Parathyroid adenoma (tissue), 2 donors: ENCODE measurements around the gene CUZD1.

Experiments
- H2AFZ ChIP-seq: fragments of 300-600 bp; sonication (generic); one replicate; pipeline ENCODE4 v1.7.0; 2017; ENCODE audit warnings: antibody characterized with exemption, mild to moderate bottlenecking
- H3K27ac ChIP-seq: fragments of 300-600 bp; sonication (generic); one replicate; pipeline ENCODE4 v1.7.0; 2017
- H3K27me3 ChIP-seq: fragments of 300-600 bp; sonication (generic); one replicate; pipeline ENCODE4 v1.7.0; 2017; ENCODE audit warnings: low read length; ENCODE audit not compliant: control insufficient read depth, insufficient read depth
- H3K36me3 ChIP-seq: fragments of 300-600 bp; sonication (generic); one replicate; pipeline ENCODE4 v1.7.0; 2017; ENCODE audit warnings: low read length; ENCODE audit not compliant: control insufficient read depth, insufficient read depth
- H3K4me1 ChIP-seq: fragments of 300-600 bp; sonication (generic); one replicate; pipeline ENCODE4 v1.7.0; 2017; ENCODE audit warnings: control low read depth
- H3K4me2 ChIP-seq: fragments of 300-600 bp; sonication (generic); one replicate; pipeline ENCODE4 v1.7.0; 2017; ENCODE audit warnings: low read length
- H3K4me3 ChIP-seq: fragments of 300-600 bp; sonication (generic); one replicate; pipeline ENCODE4 v1.7.0; 2017; ENCODE audit warnings: low read depth, low read length
- H3K79me2 ChIP-seq: fragments of 300-600 bp; sonication (generic); one replicate; pipeline ENCODE4 v1.7.0; 2017; ENCODE audit warnings: control low read depth
- H3K9ac ChIP-seq: fragments of 300-600 bp; sonication (generic); one replicate; pipeline ENCODE4 v1.7.0; 2017; ENCODE audit warnings: mild to moderate bottlenecking
- H3K9me3 ChIP-seq: fragments of 300-600 bp; sonication (generic); one replicate; pipeline ENCODE4 v1.7.0; 2017; ENCODE audit warnings: low read length; ENCODE audit not compliant: control insufficient read depth
- CTCF ChIP-seq: fragments of 300-600 bp; sonication (generic); IDR thresholded peaks from one replicate; pipeline ENCODE4 v1.7.0; 2017; ENCODE audit warnings: antibody characterized with exemption, mild to moderate bottlenecking
- donor health status: primary hyperparathyroidism.

Gene CUZD1

DNA sequence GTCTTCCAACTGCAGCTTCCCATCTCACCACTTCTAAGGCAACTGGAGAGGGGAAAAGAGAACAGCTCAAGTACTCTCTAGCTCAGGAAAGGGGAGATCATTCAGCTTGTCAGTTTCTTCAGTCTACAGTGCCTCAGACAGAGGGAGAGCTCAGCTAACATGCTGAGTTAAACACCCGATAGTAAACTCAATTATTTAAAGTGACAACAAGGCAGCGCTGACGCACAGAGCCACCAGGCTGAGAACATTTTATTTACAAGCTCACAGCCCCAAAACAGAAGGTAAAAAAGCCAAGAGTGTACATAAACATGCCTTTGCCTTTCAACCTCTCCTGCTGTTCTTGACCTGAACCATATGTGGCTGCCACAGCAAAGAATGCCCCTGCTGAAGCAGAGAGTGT lies 10.1 kb upstream of the CUZD1 start:
- Histone ChIP-seq H3K4me2 (no peak overlapping the region), H3K36me3 (no peaks in the 10 kb centered on the region), H3K4me3 (no peak overlapping the region), H3K9me3 (no peaks in the 10 kb centered on the region), H3K27ac (no peak overlapping the region), H2AFZ (no peak overlapping the region), H3K79me2 (no peaks in the 10 kb centered on the region), H3K9ac (no peak overlapping the region), H3K4me1 (no peaks in the 10 kb centered on the region), H3K27me3 (no peaks in the 10 kb centered on the region)
- TF ChIP-seq CTCF, result no peak

DNA sequence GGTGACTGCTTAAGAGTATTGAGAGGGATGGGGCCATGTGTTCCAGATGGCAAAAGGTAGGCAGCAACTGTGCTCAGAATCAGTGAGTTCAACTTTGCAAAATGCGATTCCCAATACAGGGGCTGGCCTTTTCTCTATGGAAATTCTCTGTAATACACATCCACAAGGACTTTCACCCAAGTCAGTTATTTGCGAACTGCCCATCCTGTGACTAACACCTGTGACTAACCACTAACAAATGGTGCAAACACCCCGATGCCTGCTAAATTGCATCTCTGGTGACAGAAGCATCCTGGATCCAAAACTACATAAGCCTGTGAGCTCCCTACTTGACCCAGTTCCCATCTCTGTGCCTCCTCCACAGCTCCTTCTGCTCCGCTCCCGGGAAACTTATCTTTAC lies 9.0 kb upstream of the CUZD1 start:
- no peaks in the 10 kb centered on the region for H3K36me3 ChIP-seq
- H3K27ac ChIP-seq, result no peak overlapping the region
- no peak overlapping the region for H3K4me3 ChIP-seq
- H3K4me1 ChIP-seq, result no peaks in the 10 kb centered on the region
- H3K27me3 ChIP-seq, result no peaks in the 10 kb centered on the region
- no peak overlapping the region for H3K4me2 ChIP-seq
- H3K9ac ChIP-seq, result no peak overlapping the region
- H3K9me3 ChIP-seq, result no peaks in the 10 kb centered on the region
- no peak overlapping the region for H2AFZ ChIP-seq
- no peak for TF ChIP-seq CTCF
- H3K79me2 ChIP-seq, result no peaks in the 10 kb centered on the region

DNA sequence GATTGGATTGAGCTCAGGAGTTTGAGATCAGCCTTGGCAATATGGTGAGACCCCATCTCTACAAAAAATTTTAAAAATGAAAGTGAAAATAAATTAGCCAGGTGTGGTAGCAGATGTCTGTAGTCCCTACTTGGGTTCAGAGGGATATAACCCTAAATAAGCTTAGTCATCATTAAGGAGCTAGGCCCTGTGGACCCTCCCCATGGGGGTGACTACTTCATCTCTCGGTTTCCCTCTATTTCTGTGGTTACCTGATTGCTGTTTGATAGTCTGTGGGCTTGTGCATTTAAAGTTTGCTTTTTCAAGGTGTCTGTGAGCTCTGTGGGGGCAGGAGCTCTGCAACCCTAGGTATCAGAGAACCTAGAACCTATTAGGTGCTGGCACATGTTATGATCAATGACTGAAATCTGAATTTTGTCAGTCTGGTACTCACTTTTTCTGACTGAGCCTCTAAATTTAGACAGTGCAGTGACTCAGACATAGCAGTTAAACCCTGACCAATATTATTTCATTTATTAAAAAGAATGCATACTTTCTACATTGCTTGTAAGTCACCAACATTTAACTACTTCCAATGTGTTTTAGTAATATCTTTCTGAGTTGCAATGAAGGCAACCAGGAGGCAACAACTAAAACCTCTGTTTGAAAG lies 8.1 kb upstream of the CUZD1 start:
- Histone ChIP-seq H3K27me3 (no peaks in the 10 kb centered on the region), H3K4me1 (no peaks in the 10 kb centered on the region), H3K36me3 (no peaks in the 10 kb centered on the region), H2AFZ (no peak overlapping the region), H3K9me3 (no peaks in the 10 kb centered on the region), H3K79me2 (no peaks in the 10 kb centered on the region), H3K27ac (no peak overlapping the region), H3K4me2 (no peak overlapping the region), H3K4me3 (no peak overlapping the region), H3K9ac (no peak overlapping the region)
- TF ChIP-seq CTCF, result no peak

DNA sequence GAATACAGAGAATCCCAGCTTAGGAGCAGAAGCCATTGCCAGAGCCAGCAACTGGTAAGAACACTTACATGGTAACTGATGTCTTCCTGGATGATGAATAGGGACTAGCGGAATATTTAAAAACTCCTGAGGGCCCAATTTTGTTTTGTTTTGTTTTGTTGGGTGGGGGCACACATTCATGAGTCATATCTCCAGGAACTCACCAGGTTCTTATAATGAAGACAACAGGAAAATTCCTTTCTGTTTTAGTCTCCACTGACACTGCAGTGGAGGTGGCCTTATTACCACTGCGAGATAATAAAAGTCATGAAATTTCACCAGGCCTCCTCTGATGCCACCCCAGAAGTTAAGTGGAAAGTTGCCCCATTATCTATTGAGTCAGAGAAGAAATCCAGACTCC lies 6.6 kb upstream of the CUZD1 start:
- H3K9me3 ChIP-seq, result no peaks in the 10 kb centered on the region
- no peak overlapping the region for H3K9ac ChIP-seq
- no peaks in the 10 kb centered on the region for H3K4me1 ChIP-seq
- no peak overlapping the region for H3K4me2 ChIP-seq
- no peak for TF ChIP-seq CTCF
- H3K36me3 ChIP-seq, result no peaks in the 10 kb centered on the region
- H2AFZ ChIP-seq, result no peak overlapping the region
- no peak overlapping the region for H3K27ac ChIP-seq
- H3K4me3 ChIP-seq, result no peak overlapping the region
- H3K79me2 ChIP-seq, result no peaks in the 10 kb centered on the region
- no peaks in the 10 kb centered on the region for H3K27me3 ChIP-seq
